Activated CD8-positive, alpha-beta T cell treated with anti-CD3 and anti-CD28 coated beads for 36 hours (primary cell): ENCODE results near the gene ERGIC1. TPM values are rescaled to one million over a fixed set of nuclear protein-coding genes. Genes with fewer than 3 reads are reported as not detected.

Experiments
- ATAC-seq: fragments of 200-7000 bp; cut with Tn5 transposase; one replicate; pipeline ENCODE4 v1.10.0; 2021; ENCODE audit warnings: mild to moderate bottlenecking, moderate library complexity
- CTCF ChIA-PET: fragments of 350-600 bp; sonication (Branson Sonifier 250); formaldehyde crosslinking; loops from one replicate; lab custom pipeline; 2021; ENCODE audit warnings: antibody characterized with exemption; lab: Charles Lee
- POLR2A ChIA-PET: fragments of 350-600 bp; sonication (Branson Sonifier 250); formaldehyde crosslinking; loops from one replicate; lab custom pipeline; 2021; ENCODE audit warnings: antibody characterized with exemption; lab: Charles Lee
- DNase-seq: peaks from one replicate; pipeline ENCODE4 v3.0.0-alpha.2; 2020
- H3K27ac Mint-ChIP-seq: one replicate; pipeline ENCODE4 v1.8.0; 2021; ENCODE audit warnings: mild to moderate bottlenecking, mixed read lengths
- H3K27me3 Mint-ChIP-seq: one replicate; pipeline ENCODE4 v1.8.0; 2021; ENCODE audit warnings: mixed read lengths
- H3K36me3 Mint-ChIP-seq: one replicate; pipeline ENCODE4 v1.8.0; 2021; ENCODE audit warnings: low read depth, mixed read lengths
- H3K4me1 Mint-ChIP-seq: one replicate; pipeline ENCODE4 v1.8.0; 2021; ENCODE audit warnings: low read depth, mixed read lengths
- H3K4me3 Mint-ChIP-seq: one replicate; pipeline ENCODE4 v1.8.0; 2021; ENCODE audit warnings: mild to moderate bottlenecking, moderate library complexity, mixed read lengths
- H3K9me3 Mint-ChIP-seq: one replicate; pipeline ENCODE4 v1.8.0; 2021; ENCODE audit warnings: mixed read lengths
- CTCF ChIP-seq: fragments of 200-600 bp; IDR thresholded peaks from one replicate; pipeline ENCODE4 v1.8.0; 2022; ENCODE audit warnings: antibody characterized with exemption, mild to moderate bottlenecking
- intact Hi-C: fragments of 100-400 bp; cut with micrococcal nuclease; formaldehyde crosslinking; loops from one replicate; pipeline ENCODE4 v1.10.0; 2022
- total RNA-seq, 2 experiments: library from RNA; stranded (reverse); gene quantifications; one replicate each; pipeline ENCODE4 v1.2.3, GENCODE V29; 2021

Gene ERGIC1
- total RNA-seq, 2 experiments from 2014 or later: 56.1 to 57.0 TPM

GRCh38 chr5:172885597-172886340, 51.7 kb downstream of the ERGIC1 start:
- POLR2A ChIA-PET: no interaction called here
- H3K36me3 Mint-ChIP-seq: peaks cover 16% of the 10 kb centered on the region
- H3K4me3 Mint-ChIP-seq: no peak overlapping the region
- no peak for TF ChIP-seq CTCF
- ATAC-seq: no peak
- peaks cover 11% of the 10 kb centered on the region for H3K4me1 Mint-ChIP-seq
- no peak overlapping the region for H3K27ac Mint-ChIP-seq
- no peak for DNase-seq
- H3K9me3 Mint-ChIP-seq: no peaks in the 10 kb centered on the region
- intact Hi-C loops: no loop called here
- CTCF ChIA-PET: no interaction called here
- H3K27me3 Mint-ChIP-seq: no peaks in the 10 kb centered on the region

GRCh38 chr5:172886476-172886875, 52.4 kb downstream of the ERGIC1 start:
- H3K36me3 Mint-ChIP-seq: peaks cover 16% of the 10 kb centered on the region
- intact Hi-C loops: no loop called here
- DNase-seq (no peak), ATAC-seq (no peak)
- ChIA-PET POLR2A (no interaction called here), CTCF (interaction anchor here (1.3 kb wide), 1 partner anchor 128 kb away, joined by 3 read pairs; no protein-coding TSS in a partner anchor)
- H3K27ac Mint-ChIP-seq: no peak overlapping the region
- H3K4me1 Mint-ChIP-seq: peaks cover 11% of the 10 kb centered on the region
- TF ChIP-seq CTCF: no peak
- H3K9me3 Mint-ChIP-seq: no peaks in the 10 kb centered on the region
- H3K4me3 Mint-ChIP-seq: no peak overlapping the region
- H3K27me3 Mint-ChIP-seq: no peaks in the 10 kb centered on the region

GRCh38 chr5:172886974-172887501, 53.0 kb downstream of the ERGIC1 start:
- no peak for DNase-seq
- no peak for ATAC-seq
- CTCF ChIA-PET: interaction anchor here (1.3 kb wide), 1 partner anchor 129 kb away, joined by 3 read pairs; no protein-coding TSS in a partner anchor
- Mint-ChIP-seq H3K9me3 (no peaks in the 10 kb centered on the region), H3K27ac (no peak overlapping the region), H3K36me3 (peaks cover 18% of the 10 kb centered on the region), H3K4me3 (no peak overlapping the region), H3K27me3 (no peaks in the 10 kb centered on the region), H3K4me1 (peaks cover 5% of the 10 kb centered on the region)
- no peak for TF ChIP-seq CTCF
- intact Hi-C loops: no loop called here
- POLR2A ChIA-PET: no interaction called here

GRCh38 chr5:172887692-172888091, 53.6 kb downstream of the ERGIC1 start:
- H3K27me3 Mint-ChIP-seq: no peaks in the 10 kb centered on the region
- TF ChIP-seq CTCF: no peak
- no peak for ATAC-seq
- H3K4me1 Mint-ChIP-seq: peaks cover 3% of the 10 kb centered on the region
- DNase-seq: no peak
- ChIA-PET POLR2A (no interaction called here), CTCF (interaction anchor here (1.3 kb wide), 1 partner anchor 130 kb away, joined by 3 read pairs; no protein-coding TSS in a partner anchor)
- no peak overlapping the region for H3K4me3 Mint-ChIP-seq
- intact Hi-C loops: no loop called here
- H3K27ac Mint-ChIP-seq: no peak overlapping the region
- H3K36me3 Mint-ChIP-seq: peaks cover 18% of the 10 kb centered on the region
- H3K9me3 Mint-ChIP-seq: no peaks in the 10 kb centered on the region

- no peak overlapping the region for H3K27ac Mint-ChIP-seq
These were observed 56.6 kb downstream of the ERGIC1 start for GRCh38 chr5:172890659-172891058.

More at GRCh38 chr5:172890659-172891058, 56.6 kb downstream of the ERGIC1 start:
- POLR2A ChIA-PET: no interaction called here
- no peak for TF ChIP-seq CTCF
- CTCF ChIA-PET: no interaction called here
- H3K9me3 Mint-ChIP-seq: no peaks in the 10 kb centered on the region
- no peak overlapping the region for H3K4me3 Mint-ChIP-seq
- no peaks in the 10 kb centered on the region for H3K27me3 Mint-ChIP-seq
- intact Hi-C loops: no loop called here
- no peak for DNase-seq
- peaks cover 10% of the 10 kb centered on the region for H3K36me3 Mint-ChIP-seq
- H3K4me1 Mint-ChIP-seq: no peaks in the 10 kb centered on the region
- ATAC-seq: no peak
